Activated CD4-positive, alpha-beta T cell treated with anti-CD3 and anti-CD28 coated beads, Interleukin-2, amount 50 U/mL, for 24 hours (primary cell): ENCODE results near the gene NUDT4B.
"Not testable (repeated sequence)": the region's sequence is repeated elsewhere in the genome, so short reads cannot be mapped to it uniquely, and the experiment has no call there.

Experiments used
- DNase-seq, 2 donors: peaks; one replicate each; pipeline ENCODE4 v3.0.0-alpha.2; 2020; ENCODE audit warnings: low read depth in 1 of 2, low spot score in 1 of 2

NUDT4B gene

DNA sequence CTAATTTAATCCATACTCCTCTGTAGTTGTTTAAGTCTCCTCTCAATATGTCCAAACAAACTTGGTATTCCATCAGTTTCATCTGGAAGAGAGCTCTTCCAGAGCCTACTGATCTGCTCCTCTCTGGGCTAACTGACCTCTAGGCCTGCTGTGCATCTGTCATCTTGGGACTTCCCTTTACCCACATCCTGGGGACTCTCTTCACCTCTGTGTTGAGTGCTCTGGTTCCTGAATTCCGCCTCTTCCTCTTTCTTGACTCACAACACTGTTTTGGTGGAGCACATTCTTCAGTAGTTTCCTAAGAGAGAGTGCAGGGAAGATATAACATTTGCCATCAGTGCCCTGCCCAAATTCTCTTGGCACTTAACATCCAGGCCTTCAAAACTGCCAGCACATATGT is 13.0 kb upstream of the NUDT4B start:
- DNase-seq: not testable (repeated sequence)

DNA sequence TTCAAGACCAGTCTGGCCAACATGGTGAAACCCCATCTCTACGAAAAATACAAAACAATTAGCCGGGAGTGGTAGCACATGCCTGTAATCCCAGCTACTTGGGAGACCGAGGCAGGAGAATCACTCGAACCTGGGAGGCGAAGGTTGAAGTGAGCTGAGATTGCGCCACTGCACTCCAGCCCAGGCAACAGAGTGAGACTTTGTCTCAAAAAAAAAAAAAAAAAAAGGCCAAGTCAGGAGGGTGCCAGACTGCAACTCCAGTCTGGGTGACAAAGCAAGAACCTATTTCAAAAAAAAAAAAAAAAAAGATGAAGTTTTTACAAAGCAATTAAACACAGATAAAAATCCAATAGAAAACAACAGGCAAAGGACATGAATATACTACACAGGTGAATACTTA is 9.9 kb upstream of the NUDT4B start:
- not testable (repeated sequence) for DNase-seq

DNA sequence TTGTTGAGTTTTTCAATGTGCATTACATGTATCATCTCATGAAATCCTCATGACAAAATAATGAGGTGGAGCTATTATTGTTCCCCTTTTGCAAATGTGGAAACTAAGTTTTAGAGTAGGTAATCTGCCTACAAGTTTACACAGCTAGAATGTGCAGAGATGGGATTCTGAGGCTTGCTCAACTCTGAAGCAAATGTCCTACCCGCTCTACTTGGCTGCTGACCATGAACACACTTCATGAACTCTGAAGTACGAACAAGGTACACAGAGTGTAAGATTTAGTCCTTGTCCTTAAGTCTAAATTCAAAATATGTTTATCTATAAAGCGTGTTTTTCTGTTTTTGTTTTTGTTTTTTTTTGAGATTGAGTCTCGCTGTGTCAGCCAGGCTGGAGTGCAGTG is 5.4 kb upstream of the NUDT4B start:
- not testable (repeated sequence) for DNase-seq

DNA sequence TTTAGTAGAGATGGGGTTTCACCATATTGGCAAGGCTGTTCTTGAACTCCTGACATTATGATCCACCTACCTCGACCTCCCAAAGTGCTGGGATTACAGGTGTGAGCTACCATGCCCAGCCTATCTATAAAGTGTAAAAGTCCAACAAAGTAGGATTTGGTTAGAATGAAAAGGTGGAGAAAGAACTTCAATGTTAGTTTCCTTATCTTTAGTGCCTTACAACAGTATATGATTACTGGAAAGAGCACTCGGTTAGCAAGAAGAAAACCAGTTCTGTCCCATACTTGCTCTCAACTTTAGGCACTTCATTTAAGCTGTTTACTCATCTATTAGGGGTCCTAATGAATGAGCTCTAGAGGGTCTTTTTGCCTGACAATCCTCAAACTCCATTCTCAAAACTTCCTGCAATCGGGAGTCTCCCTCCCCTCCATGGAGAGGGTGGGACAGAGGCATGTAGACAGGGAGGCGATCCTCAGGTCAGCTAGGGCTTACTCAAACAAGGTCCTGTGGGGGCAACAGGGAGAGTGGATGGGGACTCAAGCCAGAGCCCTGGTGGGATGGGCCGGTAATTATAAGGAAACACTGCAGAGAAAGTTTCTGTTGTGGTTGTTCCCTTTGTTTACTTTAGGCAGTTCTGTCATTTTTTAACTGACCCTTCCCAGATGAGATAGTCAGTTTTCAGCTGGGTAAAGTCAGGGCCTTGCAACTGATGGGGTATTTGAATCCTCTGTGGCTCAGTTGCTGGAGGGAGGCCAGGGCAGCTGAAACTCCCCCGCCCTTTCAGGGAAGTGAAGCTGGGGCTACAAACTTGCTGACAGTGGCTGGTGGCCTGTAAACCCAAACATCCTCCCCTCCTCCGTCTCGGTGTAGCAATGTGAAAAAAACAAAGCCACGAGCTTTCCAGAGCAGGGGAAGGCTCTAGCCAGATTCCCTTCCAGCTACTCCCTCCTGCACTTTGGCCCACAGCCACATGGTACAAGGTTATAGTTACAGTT is 4.6 kb upstream of the NUDT4B start:
- not testable (repeated sequence) for DNase-seq

DNA sequence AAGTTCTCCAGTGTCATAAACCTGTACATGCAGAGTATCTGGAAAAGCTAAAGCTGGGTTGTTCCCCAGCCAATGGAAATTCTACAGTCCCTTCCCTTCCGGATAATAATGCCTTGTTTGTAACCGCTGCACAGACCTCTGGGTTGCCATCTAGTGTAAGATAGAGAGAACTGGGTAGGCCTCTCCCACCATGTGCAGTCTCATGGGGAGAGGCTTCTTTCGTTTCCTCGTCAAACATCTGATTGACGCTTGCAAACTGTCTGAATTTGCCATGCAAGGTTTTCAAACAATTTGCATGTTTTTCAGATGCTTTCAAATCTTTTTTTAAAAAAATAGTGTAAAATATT is 734 bp downstream of the NUDT4B start:
- DNase-seq: not testable (repeated sequence)

DNA sequence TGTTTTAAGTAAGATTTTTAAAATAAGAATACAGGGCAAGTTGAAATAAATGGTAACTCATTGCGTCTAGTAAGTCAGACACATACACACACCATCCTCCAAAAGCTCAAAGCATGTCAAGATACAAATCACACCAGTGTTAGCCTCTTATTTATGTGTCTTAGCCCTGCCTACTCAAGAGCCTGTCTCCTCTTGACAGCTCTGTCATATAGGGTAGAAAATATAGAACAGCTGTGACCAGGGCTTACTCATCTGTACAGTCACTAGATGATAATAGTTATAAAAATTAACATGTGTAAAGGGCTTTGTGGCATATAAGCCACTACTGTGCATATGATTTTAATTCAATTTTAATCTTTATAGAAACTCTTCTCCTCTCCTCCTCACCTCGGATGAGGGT is 7.7 kb downstream of the NUDT4B start:
- not testable (repeated sequence) for DNase-seq

DNA sequence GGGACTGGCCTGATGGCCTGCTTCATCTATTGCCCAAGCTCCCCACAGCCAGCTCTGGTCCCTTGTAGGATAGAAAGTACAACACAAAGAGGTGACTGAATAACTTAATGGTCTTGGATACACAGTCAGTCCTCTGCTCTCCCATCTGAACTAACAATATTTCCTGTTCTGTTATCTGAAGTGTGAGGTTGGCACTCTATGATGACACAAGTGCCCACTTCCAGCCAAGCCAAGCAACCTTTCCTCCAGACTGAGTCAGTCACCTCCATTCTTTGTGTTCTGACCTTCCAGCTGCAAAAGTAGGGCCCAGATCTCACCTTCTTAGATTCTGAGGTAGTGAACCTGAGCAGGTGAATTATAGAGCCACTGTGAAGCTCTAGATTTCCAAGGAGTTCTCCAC is 8.9 kb downstream of the NUDT4B start:
- not testable (repeated sequence) for DNase-seq

DNA sequence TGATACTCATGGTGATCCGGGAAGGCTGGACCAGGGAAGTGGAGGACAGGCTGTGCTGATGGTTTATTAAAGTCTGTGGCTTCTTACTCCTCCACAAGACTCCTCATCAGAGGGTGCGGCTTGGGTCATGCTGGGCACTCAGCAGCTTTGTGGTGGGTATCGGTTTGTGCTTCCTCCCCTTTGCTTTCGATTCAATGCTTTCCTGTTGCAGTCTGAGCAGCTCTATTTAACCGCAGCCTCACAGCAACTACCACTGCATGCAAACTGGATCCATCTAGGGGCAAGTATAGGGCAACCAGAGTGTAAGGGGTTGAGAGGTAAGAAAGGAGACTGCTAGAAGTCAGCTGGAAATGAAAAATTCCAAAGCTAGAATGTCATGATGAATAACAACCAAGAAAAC is 9.8 kb downstream of the NUDT4B start:
- DNase-seq: not testable (repeated sequence)

DNA sequence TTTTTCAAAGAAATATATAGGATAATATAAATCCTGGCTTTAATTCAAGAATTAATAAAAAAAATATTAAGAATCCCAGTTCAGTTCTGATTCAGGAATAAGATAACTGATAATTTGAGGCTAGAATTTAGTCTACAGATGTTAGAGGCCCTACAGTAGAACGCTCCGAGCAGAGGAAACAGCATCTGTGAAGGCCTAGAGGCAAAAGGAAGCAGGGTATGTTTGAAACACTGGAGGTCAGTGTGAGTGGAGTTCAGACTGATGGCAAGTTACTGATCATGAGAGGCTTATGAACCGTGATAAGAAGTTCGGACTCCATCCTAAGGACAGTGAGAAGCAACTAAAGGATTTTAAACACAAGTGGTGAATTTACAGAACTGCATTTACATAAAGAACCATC is 10.4 kb downstream of the NUDT4B start:
- not testable (repeated sequence) for DNase-seq

DNA sequence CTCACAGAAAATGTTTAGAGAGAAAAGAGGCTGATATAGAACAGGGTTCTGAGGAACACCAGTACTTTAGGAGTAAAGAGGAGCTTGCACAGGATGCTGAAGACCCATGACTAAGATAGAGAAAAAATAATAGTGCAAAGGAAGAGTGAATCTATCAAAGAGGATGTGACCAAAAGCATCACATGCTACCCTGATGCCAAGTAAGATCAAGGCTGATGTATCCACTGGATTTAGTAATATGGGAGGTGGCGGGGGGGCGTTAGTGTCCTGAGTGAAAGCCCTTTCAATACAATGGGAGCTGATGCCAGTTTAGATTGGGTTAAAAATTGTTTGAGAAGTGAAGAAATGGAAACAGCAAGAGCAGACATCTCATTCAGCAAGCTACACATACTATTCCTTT is 11.2 kb downstream of the NUDT4B start:
- DNase-seq: not testable (repeated sequence)

DNA sequence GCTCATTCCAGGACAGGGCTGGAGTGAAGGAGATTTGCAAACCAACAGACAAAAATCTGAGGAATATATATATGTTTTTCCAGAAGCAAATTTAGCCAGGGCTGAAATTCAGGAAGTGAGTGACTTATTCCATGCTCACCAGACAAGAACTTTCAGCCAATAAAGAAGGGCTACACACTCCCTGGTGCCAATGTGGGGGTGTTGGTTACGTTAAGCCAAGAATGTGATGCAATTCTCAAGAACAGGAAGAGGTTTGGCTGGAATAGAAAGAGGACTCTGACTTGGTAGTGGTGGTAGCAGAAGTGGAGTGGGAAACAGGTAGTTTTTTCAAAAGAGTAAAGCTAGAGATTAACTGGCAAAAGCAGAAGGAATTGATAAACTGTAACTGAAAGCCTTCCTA is 11.6 kb downstream of the NUDT4B start:
- not testable (repeated sequence) for DNase-seq

DNA sequence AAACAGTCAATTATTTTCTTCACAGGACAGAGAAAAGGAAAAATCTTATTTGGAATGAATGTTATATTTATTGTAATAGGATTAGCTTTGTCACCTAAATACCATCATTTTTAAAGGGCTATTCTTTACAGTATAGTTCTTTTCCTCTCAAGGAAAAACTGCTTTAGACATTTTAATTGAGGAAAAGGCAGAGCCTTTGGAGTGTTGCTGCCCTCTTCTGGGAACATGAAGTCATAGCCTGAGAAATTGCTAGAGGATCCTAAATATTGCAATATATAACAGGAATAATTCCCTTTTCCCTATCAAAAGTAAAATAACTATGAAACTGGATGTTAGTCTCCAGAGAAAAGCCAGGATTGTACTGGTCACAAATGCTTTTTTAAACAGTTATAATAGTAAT is 12.8 kb downstream of the NUDT4B start:
- not testable (repeated sequence) for DNase-seq

DNA sequence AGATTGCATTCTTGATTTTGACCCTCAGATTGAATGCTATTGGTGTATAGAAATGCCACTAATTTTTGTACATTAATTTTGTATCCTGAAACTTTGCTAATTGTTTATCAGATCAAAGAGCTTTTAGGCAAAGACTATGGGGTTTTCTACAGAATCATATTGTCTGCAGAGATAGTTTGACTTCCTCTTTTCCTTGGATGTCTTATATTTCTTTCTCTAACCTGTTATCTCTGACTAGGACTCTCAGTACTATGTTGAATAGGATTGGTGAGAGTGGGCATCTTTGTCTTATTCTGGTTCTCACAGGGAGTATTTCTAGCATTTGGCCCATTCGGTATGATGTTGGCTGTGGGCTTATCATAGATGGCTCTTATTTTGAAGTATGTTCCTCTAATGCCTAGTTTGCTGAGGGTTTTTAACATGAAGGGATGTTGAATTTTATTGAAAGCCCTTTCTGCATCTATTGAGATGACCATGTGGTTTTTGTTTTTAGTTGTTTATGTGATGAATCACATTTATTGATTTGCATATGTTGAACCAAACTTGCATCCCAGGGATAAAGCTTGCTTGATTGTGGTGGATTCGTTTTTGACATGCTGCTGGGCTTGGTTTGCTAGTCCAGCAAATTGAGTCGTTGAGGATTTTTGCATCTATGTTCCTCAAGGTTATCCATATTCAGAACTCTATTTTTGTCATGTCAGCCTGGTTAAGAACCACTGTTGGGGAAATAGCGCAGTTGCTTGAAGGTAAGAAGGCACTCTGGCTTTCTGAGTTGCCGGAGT is 16.9 kb downstream of the NUDT4B start:
- not testable (repeated sequence) for DNase-seq

DNA sequence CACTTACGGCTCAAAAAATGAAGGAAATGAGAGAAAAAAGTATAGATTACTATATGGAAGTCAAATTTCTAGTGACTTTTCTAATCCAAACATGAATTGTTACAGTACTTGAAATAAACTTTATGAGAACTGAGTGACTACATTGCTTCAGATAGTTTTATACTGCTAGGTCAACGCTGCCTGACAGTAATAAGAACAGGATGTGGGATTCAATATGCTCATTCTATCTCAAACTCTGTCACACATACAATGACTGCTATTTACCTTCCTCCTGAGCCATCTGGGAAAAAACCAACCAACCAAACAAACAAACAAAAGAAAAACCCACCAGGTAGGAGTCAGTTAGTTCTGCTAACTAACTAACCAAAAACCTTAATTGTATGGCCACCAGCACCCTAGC is 20.0 kb downstream of the NUDT4B start:
- DNase-seq: not testable (repeated sequence)

DNA sequence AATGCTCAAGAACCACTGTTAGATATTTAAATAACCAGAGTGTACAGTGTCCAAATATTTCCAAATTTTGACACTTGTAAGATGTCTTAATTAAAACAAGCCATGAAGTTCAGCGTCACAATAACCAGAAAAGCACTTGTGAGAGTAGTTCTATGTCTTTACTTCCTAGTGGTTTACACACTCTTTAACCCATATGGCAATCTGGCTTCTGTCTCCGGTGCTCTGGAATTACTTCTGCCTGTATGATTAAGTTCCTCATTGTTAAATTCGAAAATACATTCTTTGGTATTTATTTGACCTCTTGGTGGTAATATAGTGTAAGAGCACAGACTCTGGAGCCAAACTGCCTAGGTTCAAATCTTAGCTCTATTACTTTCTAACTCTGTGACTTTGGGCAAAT is 20.9 kb downstream of the NUDT4B start:
- not testable (repeated sequence) for DNase-seq

DNA sequence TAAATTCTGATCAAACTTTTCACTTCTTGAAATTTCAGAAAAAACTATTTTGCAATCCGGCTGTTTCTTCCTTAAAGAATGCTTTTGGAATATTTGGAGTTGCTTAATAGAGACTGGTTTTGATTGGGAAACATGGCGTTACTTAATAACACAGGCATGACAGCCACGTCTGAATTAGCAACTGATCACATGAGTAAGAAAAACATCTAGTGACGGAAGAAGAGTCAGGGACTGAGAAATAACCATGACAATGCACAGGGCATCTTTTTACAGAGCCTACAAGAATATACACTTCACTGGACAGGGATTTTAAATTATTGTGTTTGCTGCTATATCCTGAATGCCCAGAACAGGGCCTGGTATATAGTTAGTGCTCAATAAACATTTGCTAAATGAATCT is 25.1 kb downstream of the NUDT4B start:
- DNase-seq: not testable (repeated sequence)

DNA sequence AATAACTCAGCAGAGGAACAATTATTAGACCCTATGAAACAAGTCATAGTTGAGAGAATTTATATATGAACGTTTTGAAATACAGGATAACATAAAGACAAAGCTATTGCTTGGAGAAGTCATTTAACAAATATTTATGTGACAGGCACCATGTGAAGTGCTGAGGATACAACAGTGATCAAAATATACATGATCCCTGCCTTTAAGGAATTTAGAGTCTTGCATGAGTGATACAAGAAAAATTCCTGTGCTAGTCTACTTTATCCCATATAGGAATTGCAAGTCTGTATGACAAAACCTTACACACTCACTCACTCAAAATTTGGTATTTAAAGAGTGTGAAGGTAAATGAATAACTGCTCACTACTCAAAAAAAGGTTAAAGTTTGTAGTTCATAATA is 25.5 kb downstream of the NUDT4B start:
- not testable (repeated sequence) for DNase-seq

DNA sequence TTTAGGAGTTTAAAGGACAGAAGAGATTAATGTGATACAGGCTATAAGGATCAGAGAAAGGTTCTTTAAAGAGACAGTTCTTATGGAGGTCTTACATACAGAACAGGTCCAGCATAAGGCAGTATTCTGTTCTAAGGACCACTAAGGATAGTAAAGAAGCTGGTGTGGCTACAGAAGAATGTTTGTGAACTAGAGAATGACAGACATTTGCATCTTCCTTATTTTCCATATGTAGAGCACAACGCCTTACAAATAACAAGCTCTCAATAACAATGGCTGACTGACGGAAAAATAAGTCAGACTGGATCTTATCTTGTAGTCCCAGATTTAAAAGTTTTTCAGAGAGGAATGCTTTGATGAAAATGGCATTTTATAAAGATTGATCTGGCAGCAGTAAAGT is 26.7 kb downstream of the NUDT4B start:
- DNase-seq: not testable (repeated sequence)

DNA sequence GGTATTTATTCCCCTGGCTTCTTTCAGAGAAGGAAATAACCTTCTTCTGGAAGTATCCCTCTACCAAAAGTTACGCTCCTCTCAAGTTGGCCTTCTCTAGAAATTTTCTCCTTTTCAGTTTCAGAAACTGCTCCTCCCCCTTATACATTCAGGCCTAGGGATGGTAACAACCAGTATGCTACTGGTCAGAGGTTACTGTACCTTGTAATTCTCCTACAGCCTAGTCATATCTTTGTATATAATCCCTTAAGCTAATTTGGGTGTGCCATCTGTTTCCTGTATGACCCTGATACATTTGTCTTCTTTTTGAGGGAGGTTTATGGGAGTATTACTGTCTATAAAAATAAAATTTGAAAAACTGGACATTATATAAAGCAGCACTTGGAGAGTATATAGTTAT is 29.1 kb downstream of the NUDT4B start:
- DNase-seq: not testable (repeated sequence)

DNA sequence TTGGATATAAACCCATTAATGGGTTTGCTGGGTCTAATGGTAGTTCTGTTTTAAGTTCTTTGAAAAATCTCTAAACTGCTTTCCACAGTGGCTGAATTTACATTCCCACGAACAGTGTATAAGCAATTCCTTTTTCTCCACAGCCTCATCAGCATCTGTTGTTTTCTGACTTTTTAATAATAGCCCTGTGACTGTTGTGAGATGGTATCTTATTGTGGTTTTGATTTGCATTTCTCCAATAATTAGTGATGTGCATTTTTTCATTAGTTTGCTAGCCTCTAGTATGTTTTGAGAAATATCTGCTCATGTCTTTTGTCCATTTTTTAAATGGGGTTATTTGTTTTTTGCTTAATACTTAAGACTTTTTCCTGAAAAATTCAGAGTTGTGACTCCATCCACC is 31.8 kb downstream of the NUDT4B start:
- DNase-seq: not testable (repeated sequence)

DNA sequence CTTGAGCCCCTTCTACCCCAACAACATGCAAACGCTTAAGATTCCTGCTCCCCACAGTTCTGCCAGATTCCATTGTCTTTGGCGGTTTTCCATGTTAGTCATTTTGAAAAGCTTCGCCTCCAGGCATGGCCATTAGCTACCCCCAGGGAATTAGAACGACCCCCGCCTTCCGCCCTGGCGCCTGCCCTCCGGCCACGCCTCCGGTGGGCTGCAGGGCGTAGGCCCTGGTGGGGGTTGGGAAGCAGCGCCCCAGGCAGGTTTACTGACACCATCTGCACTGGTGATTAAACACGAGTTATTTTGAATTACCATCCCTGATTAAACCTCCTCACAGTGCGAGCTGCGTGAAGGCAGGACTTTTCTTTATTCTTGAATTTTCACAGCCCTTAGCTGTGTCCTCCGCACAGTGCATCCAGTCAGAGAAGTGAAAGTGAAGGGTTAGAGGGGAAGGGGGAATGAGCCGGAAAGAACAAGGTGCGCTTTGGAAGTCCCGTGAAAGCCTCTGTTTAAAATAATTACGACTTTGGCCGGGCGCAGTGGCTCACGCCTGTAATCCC is 43.0 kb downstream of the NUDT4B start:
- DNase-seq: not testable (repeated sequence)
